Suppressor macrophage treated with lipopolysaccharide for 4 hours (primary cell): ENCODE measurements around the gene MAPK8IP1.

Experiments used
- DNase-seq: peaks from one replicate; pipeline ENCODE4 v3.0.0-alpha.2; 2020

MAPK8IP1 gene

DNA sequence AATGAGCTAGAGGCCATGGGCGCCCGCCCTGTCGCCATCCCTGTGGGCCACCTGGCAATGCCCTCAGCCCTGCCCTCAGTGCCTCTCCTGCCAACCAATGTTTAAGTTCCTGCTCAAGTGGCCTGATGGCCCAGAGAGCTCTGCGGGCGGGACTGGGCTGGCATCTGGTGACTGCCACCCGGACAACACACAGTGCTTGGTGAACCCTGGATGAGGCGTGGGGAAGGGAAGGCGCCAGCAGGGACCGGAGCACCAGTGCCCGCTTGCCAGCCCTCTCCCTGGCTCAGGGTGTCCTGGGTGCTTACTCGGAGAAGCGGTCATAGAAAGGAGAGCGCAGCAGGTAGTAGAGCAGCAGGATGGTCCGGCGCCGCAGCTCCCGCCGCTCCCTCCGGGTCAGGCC, 28.1 kb downstream of the MAPK8IP1 start:
- no peak for DNase-seq

DNA sequence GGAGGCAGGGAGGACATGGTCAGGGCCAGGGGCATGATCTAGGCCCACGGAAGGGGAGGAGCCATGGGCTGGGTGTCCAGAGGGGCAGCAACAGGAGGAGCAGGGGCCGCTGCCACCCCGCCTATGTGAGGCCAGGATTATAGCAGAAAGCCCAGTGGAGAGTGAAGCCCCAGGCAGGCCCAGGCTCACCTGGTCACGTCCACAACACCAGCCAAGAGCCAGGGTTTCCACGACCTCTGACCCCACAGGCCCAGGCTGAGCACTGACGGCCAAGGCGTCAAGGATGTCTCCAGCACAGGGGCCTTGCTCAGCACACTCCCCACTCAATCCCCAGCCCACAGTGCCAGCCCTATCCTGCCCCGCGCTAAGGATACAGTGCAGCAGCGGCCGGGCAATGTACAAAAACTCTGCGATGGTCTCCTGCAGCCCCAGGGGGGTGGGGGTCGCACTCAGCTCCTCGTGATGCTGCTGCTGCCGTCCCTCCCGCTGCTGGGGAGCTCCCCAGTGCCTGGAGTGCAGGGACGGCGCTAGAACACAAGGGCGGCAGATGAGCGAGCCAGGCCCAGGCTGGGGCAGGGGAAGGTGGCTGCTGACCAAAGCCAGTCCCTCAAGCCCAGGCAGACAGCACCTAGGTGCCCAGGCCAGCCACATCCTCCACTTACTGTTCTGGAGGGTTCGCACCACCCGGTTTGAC, 28.6 kb downstream of the MAPK8IP1 start:
- no peak for DNase-seq

DNA sequence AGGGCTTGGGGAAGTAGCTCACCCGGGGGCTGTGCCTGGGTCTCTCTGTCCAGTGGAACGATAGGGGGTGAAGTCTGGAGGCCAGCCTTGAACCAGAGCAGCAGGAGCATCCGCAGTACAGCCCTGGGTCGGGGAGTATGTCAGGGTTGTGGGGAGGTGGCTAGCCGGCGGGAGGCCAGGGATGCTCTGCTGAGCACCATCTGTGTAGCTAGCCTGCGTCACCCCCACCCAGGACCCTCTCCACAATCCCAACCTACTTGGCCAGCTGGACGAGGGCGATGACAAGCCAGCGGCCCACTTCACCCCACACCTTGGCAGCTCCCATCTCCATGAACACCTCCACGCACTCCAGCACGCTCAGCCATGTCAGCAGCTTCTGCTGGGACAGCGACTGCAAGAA, 30.0 kb downstream of the MAPK8IP1 start:
- DNase-seq: no peak

DNA sequence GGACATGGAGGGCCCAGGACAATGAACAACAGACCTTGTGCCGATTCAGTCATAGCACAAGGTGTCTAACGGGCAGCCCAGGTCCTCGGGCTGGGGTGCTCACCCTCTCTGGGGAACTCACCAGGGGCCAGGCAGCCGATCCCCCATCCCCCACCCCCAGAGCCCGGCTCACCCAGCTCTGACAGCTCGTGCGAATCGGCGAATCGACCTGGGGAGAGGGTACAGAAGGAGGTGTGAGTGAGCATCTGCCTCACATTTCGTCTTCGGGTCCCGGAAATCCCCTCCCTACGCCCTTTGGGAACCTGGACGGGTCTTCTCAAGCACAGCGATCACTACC, 31.8 kb downstream of the MAPK8IP1 start:
- no peak for DNase-seq

DNA sequence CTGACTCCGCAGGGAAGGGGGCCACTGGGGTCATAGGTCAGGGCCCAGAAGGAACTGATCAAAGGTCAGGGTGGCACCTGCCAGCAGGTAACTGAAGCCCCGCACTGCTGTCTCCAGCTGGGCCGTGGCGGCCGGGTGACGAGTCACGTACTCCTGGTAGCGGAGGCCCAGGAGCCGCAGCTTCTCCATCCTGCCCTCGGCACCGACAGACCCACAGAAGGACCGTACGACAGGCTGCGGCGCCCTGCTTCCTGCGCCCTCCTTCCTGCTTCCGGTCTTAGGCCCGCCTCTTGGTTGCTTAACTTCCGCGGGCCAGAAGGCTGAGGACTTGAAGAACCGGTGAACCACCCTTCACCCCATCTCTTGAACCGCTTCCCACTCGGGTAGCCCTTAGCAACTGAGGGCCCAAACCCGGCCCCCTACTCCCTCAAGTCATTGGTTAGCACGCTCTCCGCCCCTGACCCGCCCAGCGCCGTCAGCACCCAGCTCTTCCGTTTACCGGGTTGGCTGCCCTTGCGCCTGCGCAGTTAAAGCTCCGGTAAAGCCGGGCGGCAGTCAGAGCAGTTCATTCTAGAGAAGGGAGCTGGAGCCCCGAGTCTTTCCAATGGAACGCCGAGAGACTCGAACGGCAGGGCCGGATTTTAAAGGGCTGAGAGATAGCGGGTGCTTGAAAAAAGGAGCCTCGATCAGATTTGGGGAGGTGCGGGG, 32.3 kb downstream of the MAPK8IP1 start, which contains the start of gene PEX16:
PEX16 (minus strand) TSS at position 255 of the 708 bp plus-strand sequence; CDS start at position 189, 66 bp downstream.
- peak; percentile 99 for DNase-seq

DNA sequence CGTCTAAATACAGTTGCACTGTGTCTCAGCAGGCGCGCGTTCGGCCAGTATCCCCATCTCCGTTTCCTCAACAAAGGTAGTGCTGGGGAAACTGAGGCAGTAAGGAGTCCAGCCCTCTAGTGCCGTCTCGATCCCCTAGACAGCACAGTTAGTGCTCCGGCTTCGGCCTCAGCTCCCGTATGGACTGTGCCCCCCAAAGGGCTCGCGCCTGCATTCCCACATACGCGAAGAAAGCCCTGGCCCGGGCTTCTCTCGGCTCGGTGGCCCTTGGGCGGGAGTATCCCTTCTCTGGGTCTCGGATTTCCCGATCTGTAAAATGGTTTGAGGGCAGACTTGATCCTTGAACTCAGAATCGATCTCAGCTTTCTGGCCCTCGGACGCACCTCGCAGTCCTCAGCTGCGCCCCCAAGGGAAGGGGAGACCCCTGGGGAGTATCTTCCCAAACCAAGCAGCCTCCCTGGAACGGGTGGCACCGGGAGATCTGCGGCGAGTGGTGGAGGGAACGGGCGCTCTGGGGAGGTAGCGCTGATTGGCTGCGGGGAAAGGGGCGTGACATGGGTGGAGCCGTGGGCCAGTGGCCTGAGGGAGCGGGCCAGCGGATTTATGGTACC, 33.0 kb downstream of the MAPK8IP1 start:
- peak; percentile 82 for DNase-seq

DNA sequence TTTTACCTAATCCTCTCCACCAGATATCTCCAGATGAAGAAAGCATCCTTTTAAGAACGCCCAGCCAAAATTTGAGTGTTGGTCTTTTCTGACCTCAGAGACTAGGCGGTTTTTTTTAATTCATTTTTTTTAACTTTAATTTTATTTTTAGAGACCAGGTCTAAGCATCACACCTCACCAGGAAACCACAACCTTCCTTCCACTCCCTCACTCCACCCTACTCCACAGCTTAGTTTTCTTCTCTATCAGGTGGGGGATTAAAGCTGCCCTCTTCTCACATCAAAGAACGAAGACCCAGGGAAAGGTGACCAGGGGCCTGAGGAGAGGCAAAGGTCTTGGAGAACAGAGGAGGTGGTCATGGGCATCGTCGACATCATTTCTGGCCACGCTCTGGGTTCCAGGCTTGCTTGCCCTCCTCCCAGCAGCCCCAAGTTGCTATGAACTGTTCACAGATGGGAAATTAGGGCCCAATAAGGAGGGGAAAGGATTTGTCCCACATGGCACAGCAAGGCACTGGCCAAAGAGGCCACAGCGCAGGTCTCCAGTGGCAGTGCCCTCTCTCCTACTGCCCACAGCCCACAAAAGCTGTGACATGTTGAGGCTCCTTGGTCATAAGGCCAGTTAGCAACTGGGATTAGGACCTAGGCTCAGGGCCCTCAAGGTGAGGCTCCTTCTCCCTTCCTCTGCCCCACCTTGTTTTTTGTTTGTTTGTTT, 33.7 kb downstream of the MAPK8IP1 start:
- DNase-seq: no peak

DNA sequence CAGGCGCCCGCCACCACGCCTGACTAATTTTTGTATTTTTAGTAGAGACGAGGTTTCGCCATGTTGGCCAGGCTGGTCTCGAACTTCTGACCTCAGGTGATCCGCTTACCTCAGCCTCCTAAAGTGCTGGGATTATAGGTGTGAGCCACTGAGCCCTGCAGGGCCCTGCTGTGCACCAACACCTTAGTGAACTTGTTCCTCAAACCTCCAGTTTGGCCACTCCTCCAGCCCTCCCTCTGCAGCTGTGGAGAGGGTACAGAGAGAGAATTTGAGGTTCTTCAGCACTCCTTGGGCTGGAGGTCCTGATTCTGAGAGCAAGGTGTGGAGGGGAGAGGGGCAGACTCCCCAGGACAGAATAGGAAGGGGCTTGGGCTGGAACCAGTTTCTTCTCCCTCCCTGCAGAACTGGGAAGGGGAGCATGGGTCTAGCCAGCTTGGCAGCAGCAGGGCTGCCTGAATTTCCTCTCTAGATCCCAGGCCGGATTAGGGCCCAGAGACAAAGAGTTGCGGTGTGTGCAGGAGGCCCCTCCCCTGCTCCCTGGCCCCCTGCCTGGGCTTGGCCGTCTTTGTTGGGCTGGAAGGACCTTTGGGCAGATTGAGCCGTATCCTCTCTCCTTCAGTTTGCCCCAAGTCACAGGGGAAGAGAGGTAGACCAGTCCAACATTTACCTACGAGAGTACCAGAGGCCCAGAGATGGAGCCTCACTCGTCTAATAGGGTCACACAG, 34.5 kb downstream of the MAPK8IP1 start:
- DNase-seq: no peak

DNA sequence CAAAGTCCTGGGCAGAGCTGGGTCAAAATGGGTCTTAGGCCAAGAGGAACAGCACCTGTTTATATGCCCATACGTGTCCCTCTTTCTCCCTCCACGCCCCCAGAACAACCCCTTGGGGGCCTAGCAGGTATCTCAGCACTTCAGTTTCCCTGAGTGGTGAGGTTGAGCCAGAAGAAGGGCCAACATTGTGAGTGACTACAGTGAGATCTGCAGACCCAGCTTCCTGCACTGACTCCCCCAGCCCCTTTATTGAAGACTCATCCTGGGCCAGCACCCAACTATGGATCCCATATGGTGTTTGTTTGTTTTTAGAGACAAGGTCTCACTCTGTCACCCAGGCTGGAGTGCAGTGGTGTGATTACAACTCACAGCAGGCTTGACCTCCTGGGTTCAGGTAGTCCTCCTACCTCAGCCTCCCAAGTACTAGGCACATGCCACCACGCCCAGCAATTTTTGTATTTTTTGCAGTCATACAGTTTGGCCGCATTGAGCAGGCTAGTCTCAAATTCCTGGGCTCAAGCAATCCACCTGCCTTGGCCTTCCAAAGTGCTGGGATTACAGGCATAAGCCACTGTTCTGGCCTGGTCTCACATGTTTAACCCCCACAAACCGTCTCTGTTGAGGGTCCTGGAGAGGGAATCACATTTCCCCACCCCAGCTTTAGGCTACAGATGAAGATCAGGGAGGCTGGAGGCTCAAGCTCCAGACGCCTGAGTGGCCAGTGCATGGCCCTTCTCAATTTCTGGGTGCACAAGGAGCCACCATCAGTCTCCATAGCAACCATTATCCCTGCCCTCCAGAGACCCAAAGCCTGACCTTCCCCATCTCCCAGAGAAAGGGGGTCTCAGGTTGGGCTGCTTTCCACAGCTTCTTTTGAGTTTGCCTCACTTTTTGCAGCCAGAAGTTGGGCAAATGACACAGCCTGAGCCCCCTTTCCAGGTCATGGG, 35.4 kb downstream of the MAPK8IP1 start:
- DNase-seq: no peak

DNA sequence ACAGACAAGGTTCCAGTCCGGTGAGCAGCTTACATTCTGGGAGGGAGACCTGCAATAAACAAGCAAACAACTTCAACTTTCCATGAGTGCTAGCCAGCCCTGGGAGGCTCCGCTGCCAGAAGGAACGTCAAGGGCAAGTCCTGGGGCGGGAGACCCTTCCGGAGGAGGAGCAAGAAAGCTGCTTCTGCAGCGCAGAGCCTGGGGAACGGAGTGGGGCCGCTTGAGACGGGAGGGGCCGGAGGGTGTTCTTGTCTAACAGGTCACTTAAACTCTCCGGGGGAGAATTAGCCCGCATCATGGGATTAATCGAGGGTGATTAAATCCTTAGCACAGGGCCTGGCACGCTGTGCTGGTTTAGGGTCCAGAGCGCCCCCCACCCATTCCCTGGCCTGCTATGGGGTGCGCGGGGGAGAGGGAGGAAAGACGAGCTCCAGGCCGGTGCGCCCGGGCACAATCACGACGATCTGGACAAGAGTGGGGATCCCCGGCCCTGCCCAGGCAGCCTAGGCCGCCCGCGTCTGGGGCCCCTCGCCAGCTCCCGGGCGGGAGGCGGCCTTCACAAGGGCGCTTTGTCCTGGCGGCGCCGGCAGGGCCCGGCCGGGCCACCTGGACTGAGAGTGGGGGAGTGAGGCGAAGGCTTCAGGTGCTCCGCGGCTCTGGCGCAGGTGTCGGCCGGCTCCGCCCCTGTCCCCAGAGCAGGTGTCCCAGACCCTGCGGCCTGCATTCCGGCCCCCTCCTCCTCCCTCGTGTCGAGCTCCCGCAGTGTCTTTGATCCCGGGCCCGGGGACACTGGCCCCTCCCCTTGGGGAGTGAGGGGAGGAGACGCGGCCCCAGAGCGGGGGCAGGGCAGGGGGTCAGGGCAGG, 36.3 kb downstream of the MAPK8IP1 start:
- DNase-seq: no peak

DNA sequence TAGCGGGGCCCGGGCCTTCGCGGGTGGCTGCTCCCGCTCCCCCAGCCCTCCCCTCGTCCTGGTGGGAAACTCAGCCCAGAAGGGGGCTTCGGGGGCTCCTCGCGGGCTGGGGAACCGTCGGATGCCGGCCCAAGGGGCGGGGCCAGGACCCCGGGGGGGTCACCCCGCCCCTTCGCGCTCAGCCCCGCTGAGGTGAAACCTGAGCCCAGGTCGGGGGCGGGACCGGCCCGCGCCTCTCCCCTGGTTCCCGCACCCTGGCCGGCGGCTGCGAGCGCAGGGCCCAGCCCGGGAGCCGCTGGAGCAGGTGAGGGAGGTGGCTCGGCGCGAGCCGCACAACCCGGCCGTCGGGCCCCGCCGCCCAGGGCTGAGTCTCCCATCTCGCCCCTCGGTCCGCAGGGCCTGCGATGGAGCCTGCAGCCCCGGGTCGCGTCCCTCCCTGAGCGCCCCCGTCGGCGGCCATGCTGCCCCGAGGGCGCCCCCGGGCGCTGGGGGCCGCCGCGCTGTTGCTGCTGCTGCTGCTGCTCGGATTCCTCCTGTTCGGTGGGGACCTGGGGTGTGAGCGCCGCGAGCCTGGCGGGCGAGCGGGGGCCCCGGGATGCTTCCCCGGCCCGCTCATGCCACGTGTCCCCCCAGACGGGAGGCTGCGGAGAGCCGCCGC, 37.1 kb downstream of the MAPK8IP1 start, which contains the start of gene LARGE2:
LARGE2 (plus strand) TSS at position 232 of the 658 bp plus-strand sequence; CDS start at position 459, 227 bp downstream.
- DNase-seq: no peak

DNA sequence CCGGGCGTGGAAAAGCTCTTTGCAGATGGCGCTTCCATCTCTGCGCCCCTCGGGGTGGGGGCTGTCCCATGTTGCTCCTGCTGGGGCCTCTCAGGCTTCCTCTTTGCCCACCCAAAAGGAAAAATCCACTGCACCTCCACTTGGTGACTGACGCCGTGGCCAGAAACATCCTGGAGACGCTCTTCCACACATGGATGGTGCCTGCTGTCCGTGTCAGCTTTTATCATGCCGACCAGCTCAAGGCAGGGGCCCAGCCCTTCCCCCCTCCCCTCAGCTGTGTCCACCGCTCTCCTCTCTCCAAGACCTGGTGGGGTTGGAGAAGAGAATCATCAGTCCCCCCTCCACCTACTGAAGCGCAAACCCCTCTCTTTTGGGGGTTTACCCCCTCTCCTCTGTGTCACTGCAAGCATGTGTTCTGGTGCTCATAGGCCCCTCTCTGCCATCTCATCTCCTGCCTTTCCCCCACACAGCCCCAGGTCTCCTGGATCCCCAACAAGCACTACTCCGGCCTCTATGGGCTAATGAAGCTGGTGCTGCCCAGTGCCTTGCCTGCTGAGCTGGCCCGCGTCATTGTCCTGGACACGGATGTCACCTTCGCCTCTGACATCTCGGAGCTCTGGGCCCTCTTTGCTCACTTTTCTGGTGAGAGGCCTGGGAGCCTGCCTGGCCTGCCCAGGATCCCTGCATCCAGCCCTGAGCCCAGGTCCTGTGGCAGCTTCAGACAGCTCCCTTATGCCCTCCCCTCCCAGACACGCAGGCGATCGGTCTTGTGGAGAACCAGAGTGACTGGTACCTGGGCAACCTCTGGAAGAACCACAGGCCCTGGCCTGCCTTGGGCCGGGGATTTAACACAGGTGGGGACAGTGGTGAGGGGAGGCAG, 38.8 kb downstream of the MAPK8IP1 start:
- DNase-seq: no peak

DNA sequence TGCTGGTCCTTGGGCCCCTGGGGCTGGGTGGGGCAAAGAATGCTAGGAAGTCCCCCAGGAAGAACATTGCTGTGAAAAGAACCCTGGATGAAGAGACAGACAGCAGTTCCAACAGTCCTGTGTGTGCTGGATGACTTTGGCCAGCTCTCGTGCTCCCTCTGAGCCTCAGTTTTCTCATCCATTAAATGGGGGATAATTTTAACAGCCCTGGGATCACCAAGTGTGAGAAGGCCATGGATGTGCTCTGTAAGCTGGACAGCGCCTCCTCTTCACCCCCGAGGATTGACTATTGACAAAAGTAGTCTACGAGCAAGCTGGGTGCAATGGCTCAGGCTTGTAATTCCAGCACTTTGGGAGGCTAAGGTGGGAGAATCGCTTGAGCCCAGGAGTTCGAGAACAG, 39.5 kb downstream of the MAPK8IP1 start:
- DNase-seq: no peak

DNA sequence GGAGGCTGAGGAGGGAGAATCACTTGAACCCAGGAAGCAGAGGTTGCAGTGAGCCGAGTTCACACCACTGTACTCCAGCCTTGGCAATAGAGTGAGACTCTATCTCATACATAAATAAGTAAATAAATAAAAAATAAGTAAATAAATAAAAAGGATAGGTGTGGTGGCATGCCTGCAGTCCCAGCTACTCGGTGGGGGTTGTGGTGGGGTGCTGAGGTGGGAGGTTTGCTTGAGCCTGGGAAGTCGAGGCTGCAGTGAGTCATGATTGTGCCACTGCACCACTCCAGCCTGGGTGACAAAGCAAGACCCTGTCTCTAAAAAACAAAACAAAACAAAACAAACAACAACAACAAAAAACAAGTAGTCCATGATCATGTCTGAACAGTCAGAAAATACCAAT, 40.1 kb downstream of the MAPK8IP1 start:
- no peak for DNase-seq

DNA sequence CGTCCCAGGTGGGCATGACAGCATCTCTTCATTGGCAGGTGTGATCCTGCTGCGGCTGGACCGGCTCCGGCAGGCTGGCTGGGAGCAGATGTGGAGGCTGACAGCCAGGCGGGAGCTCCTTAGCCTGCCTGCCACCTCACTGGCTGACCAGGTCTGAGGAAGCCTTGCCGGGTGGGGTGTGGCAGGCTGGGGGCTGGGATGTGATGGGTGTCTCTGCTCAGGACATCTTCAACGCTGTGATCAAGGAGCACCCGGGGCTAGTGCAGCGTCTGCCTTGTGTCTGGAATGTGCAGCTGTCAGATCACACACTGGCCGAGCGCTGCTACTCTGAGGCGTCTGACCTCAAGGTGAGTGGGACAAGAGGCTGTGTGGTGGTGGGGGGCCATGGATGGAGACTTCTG, 40.5 kb downstream of the MAPK8IP1 start:
- DNase-seq: no peak

DNA sequence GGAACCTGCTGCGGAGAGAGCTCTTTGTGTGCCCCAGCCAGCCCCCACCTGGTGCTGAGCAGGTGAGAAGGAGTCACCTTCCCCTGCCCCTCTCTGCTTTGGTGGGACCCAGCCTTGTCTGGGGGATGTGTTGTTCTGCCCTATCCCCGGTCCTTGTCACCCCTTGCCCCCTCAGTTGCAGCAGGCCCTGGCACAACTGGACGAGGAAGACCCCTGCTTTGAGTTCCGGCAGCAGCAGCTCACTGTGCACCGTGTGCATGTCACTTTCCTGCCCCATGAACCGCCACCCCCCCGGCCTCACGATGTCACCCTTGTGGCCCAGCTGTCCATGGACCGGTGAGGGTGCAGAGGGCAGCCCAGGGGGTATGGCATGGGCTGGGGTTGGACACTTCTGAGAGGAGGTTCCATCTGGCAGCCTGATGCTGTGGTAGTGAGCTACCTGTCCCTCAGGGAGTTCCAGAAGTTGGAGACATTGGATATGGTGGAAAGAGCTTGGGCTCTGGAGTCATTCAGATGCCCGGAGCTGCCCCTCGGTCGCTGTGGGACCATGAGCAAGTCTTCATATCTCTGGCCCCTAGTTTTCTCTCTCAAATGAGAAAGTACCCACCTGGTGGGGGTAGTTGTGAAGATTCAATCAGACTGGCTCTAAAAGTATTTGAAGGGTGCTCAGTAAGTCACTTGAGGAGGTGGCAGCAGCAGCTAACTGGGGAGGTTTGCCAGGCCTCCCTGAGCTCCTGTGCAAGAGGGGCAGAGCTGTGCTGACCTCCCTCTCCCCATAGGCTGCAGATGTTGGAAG, 41.3 kb downstream of the MAPK8IP1 start:
- no peak for DNase-seq

DNA sequence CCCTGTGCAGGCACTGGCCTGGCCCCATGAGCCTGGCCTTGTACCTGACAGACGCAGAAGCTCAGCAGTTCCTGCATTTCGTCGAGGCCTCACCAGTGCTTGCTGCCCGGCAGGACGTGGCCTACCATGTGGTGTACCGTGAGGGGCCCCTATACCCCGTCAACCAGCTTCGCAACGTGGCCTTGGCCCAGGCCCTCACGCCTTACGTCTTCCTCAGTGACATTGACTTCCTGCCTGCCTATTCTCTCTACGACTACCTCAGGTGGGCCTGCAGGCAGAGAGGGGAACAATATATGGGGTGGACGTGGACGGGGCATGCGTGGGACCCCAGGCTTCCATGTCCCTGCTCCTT, 41.9 kb downstream of the MAPK8IP1 start:
- no peak for DNase-seq
